ENCODE data around the gene ABCC8.

Gene ABCC8

DNA sequence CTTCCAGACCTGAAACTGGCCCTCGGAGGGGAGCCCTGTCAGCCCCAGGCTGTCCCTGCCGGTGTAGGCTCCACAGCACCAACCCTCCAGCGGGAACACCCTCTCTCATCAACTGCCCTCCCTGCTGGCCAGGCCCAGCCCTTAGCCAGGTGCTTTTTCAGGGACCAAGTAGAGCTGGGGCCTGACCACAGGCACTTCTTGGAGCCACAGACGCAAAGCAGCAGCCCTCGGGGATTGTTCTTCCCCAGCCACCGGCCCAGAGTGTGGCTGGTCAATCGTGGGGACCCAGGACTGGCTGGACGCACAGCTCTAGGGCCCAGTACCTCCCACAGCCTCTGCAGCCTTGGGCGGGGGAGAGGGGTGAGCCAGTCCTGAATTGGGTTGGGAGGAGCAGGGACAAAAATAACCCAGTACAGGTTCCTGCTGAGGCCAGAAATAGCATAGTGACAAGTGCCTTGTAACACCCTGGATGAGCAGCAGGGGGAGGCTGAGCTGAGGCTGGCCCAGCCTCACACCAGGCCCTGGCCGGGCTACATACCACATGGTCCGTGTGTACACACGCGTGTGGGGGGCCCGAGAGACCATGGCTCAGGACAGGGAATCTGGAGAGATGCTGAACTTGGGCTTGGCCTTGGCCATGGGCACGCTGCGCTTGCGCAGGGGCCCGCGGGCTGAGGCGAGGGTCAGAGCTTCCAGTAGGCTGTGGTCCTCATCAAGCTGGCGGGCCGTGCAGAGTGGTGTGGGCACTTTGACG, 90.1 kb downstream of the ABCC8 start:
- peaks cover 5% of the 10 kb centered on the region; the same call in 1 of the 2 replicates for H3K4me1 ChIP-seq (ENCODE audit: control insufficient read depth, insufficient read depth, low read length)
- H3K36me3 ChIP-seq (ENCODE audit: control insufficient read depth, insufficient read depth, low read length): no peaks in the 10 kb centered on the region
- H3K27ac ChIP-seq (ENCODE audit: low read depth, low read length): no peak overlapping the region
- H3K27me3 ChIP-seq (ENCODE audit: control insufficient read depth, insufficient read depth, low read length): peaks cover 5% of the 10 kb centered on the region
- H3K9me3 ChIP-seq (ENCODE audit: control insufficient read depth, insufficient read depth, low read length): no peaks in the 10 kb centered on the region
- no peak overlapping the region for H3K9ac ChIP-seq (ENCODE audit: low read depth, low read length)
- no peak overlapping the region for H3K4me3 ChIP-seq (ENCODE audit: low read depth, low read length)

DNA sequence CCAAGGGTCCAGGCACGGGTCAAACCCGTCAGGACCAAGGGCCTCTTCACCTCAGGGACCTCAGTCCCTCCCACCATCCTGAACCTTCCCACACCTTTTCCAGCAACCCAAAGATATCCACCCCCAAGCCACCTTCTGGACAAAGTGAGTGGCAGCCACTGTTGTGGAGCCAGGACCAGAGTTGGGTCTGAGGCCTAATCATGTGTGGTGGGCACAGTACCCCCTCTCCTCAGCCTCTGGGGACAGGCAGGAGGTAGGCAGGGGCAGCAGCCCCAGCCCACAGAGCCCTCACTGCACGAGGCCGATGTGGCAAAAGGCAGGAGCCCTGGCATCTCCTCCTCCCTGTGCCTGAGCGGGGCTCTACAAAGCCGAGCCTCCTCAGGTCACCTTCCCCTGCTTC, 90.7 kb downstream of the ABCC8 start:
- Histone ChIP-seq H3K27ac (ENCODE audit: low read depth, low read length) (no peak overlapping the region), H3K36me3 (ENCODE audit: control insufficient read depth, insufficient read depth, low read length) (no peaks in the 10 kb centered on the region), H3K4me3 (ENCODE audit: low read depth, low read length) (no peak overlapping the region), H3K27me3 (ENCODE audit: control insufficient read depth, insufficient read depth, low read length) (peaks cover 5% of the 10 kb centered on the region), H3K4me1 (ENCODE audit: control insufficient read depth, insufficient read depth, low read length) (peaks cover 5% of the 10 kb centered on the region; the same call in 1 of the 2 replicates), H3K9me3 (ENCODE audit: control insufficient read depth, insufficient read depth, low read length) (no peaks in the 10 kb centered on the region), H3K9ac (ENCODE audit: low read depth, low read length) (no peak overlapping the region)

DNA sequence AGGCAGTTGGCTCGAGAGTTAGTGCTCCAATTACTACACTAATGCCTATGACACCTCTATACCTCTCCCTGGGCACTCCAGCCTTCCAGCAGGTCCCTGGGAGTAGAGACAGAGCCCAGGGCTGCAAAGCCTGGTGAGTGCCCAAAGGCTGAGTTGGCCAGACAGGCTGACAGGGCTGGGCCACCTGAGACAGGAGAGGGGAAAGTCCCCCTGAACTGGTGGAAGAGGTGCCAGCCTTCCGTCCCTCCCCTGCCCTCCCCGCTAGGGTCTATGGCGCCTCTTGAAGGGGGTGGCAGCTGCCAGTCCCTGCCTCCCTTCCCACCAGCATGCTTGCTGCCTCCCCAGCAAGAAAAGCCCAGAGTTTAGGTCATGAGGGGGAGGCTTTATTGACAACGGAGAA, 91.2 kb downstream of the ABCC8 start:
- Histone ChIP-seq H3K9me3 (ENCODE audit: control insufficient read depth, insufficient read depth, low read length) (no peaks in the 10 kb centered on the region), H3K27ac (ENCODE audit: low read depth, low read length) (no peak overlapping the region), H3K4me1 (ENCODE audit: control insufficient read depth, insufficient read depth, low read length) (peaks cover 5% of the 10 kb centered on the region; the same call in 1 of the 2 replicates), H3K27me3 (ENCODE audit: control insufficient read depth, insufficient read depth, low read length) (peaks cover 5% of the 10 kb centered on the region), H3K36me3 (ENCODE audit: control insufficient read depth, insufficient read depth, low read length) (no peaks in the 10 kb centered on the region), H3K4me3 (ENCODE audit: low read depth, low read length) (no peak overlapping the region), H3K9ac (ENCODE audit: low read depth, low read length) (no peak overlapping the region)

DNA sequence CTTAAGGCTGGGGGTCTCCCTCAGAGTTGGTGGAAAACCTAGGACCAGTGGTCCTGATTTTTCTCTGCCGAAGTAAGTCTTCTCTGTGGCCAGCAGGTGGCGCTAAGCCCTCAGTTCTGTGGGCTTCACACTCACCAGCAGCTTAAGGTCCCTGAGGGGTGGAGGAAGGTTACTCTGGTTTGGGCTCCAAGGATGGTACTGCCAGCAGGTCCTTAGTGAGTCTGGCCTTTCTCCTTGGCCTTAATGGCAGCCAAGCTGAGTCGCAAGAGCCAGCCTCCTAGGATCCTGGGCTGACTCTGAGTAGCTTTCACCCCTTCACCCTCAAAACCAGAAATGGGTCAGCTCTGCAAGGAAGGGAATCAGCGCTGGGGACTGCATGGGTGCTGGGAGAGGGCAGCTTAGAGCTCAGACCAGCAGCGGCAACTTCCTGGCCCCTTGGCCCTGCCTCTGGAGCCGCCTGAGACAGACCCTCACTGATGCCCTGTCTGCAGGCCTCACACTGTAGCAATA, 92.6 kb downstream of the ABCC8 start:
- H3K27me3 ChIP-seq (ENCODE audit: control insufficient read depth, insufficient read depth, low read length): peaks cover 5% of the 10 kb centered on the region
- H3K4me3 ChIP-seq (ENCODE audit: low read depth, low read length): no peak overlapping the region
- H3K36me3 ChIP-seq (ENCODE audit: control insufficient read depth, insufficient read depth, low read length): no peaks in the 10 kb centered on the region
- peaks cover 4% of the 10 kb centered on the region; the same call in 1 of the 2 replicates for H3K9me3 ChIP-seq (ENCODE audit: control insufficient read depth, insufficient read depth, low read length)
- H3K27ac ChIP-seq (ENCODE audit: low read depth, low read length): no peak overlapping the region
- no peaks in the 10 kb centered on the region for H3K4me1 ChIP-seq (ENCODE audit: control insufficient read depth, insufficient read depth, low read length)
- no peak overlapping the region for H3K9ac ChIP-seq (ENCODE audit: low read depth, low read length)

DNA sequence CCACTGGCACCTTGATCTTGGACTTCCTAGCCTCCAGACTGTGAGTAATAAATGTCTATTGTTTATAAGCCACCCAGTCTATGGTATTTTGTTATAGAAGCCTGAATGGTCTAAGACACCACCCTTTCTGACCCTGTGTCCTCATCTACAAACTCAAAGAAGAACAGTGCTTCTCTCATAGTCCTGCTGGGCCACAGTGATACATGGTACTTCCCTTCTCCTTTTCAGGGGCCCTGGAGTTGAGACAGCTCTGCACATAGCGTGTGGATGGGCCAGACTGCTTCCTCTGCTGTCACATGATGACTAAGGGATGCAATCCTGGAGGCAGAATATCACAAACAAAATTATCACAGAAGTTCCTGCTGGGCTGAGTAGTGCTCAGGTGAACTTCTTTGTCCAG, 93.2 kb downstream of the ABCC8 start:
- peaks cover 5% of the 10 kb centered on the region for H3K27me3 ChIP-seq (ENCODE audit: control insufficient read depth, insufficient read depth, low read length)
- H3K9me3 ChIP-seq (ENCODE audit: control insufficient read depth, insufficient read depth, low read length): peaks cover 10% of the 10 kb centered on the region; the same call in 1 of the 2 replicates
- no peaks in the 10 kb centered on the region for H3K4me1 ChIP-seq (ENCODE audit: control insufficient read depth, insufficient read depth, low read length)
- H3K36me3 ChIP-seq (ENCODE audit: control insufficient read depth, insufficient read depth, low read length): no peaks in the 10 kb centered on the region
- no peak overlapping the region for H3K9ac ChIP-seq (ENCODE audit: low read depth, low read length)
- no peak overlapping the region for H3K4me3 ChIP-seq (ENCODE audit: low read depth, low read length)
- no peak overlapping the region for H3K27ac ChIP-seq (ENCODE audit: low read depth, low read length)

DNA sequence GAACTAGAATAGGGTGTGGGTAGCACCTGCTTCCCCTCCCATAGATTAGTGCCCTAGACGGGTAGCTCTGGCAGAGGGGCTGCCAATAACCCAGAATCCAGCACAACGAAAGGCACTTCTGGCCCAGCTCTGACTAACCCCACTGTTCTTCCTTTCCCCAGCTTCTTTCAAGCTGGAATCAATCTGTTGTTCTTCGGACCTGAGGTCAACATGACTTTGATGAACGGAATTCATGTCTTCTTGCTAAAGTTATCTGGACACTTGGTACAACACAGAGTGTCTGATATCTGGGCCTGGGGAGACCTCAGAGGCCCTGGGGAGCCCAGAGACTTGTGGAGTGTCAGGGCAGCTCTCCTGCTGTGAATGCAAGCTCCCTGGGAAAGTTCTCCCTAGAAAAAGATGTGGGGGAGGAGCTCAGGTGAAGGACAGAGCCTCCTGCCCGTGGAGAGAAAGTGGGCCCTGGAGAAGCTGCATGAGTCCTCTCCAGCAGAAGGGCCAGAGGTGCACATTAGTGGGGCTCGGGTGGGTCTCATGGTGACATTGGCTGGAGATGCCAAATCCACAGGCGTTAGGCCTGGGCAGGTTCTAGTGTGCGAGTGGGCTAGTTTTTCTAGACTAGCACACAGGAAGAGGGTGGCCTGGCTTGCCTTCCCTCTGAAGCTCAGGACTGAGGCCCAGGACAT, 94.5 kb downstream of the ABCC8 start:
- Histone ChIP-seq H3K4me3 (ENCODE audit: low read depth, low read length) (no peak overlapping the region), H3K4me1 (ENCODE audit: control insufficient read depth, insufficient read depth, low read length) (no peaks in the 10 kb centered on the region), H3K9ac (ENCODE audit: low read depth, low read length) (no peak overlapping the region), H3K36me3 (ENCODE audit: control insufficient read depth, insufficient read depth, low read length) (no peaks in the 10 kb centered on the region), H3K27ac (ENCODE audit: low read depth, low read length) (no peak overlapping the region), H3K9me3 (ENCODE audit: control insufficient read depth, insufficient read depth, low read length) (peaks cover 15% of the 10 kb centered on the region; the same call in 1 of the 2 replicates), H3K27me3 (ENCODE audit: control insufficient read depth, insufficient read depth, low read length) (no peaks in the 10 kb centered on the region)

DNA sequence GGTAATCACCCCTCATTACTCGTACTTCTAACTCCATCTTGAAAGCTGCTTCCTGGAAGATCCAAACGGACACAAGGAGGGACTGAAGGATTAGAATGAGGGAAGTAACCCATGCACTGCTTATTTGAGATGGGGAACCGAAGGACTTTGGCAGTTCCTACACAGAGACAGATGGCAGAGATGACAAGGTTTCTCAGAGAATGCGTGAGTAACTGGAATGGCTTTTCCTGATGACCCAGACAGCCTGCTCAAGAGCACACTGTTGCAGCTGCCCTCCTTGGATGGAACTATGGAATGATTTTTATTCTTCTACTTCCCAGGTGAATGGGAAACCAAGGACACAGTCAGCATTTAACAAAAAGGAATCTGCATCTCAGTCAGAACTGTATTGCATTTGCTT, 95.5 kb downstream of the ABCC8 start:
- no peaks in the 10 kb centered on the region for H3K4me1 ChIP-seq (ENCODE audit: control insufficient read depth, insufficient read depth, low read length)
- H3K9ac ChIP-seq (ENCODE audit: low read depth, low read length): no peak overlapping the region
- no peaks in the 10 kb centered on the region for H3K27me3 ChIP-seq (ENCODE audit: control insufficient read depth, insufficient read depth, low read length)
- no peaks in the 10 kb centered on the region for H3K36me3 ChIP-seq (ENCODE audit: control insufficient read depth, insufficient read depth, low read length)
- peaks cover 15% of the 10 kb centered on the region; the same call in 1 of the 2 replicates for H3K9me3 ChIP-seq (ENCODE audit: control insufficient read depth, insufficient read depth, low read length)
- no peak overlapping the region for H3K27ac ChIP-seq (ENCODE audit: low read depth, low read length)
- H3K4me3 ChIP-seq (ENCODE audit: low read depth, low read length): no peak overlapping the region

DNA sequence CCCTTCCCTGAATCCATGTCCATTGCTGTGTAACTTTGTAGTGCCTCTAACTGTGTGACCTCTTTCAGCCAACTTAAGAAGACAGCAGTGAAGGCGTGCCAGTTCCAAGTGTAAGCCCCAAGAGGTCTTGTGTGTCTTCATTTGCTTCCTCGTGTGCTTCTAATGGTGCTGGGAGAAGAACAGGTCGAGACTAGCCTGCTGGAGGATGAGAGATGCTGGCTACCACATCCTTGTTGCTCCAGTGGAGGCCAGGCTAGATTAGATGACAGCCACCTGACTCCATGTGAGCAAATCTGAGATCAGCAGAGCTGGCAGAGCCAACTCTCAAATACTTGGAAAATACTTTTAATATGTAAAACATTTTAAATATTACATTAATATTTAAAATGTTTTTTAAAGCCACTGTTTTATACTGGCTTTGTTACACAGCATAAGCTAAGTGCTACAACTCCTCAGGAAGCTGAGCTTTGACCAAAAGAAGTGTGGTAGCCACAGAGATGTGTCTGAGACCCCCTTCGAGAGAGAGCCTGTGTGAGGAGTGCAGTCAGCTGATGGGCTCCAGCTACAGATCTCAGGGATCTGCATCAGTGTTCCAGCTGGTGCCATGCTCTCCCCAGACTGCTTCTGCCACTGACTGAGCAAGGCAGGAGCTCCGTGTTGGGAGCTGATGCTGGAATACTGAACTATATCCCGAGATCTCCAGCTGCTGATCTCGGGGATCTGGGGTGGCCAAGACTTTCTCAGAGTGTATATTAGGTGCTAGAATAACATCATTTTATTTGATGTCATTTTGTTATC, 97.1 kb downstream of the ABCC8 start:
- Histone ChIP-seq H3K36me3 (ENCODE audit: control insufficient read depth, insufficient read depth, low read length) (no peaks in the 10 kb centered on the region), H3K9me3 (ENCODE audit: control insufficient read depth, insufficient read depth, low read length) (peaks cover 15% of the 10 kb centered on the region; the same call in 1 of the 2 replicates)

DNA sequence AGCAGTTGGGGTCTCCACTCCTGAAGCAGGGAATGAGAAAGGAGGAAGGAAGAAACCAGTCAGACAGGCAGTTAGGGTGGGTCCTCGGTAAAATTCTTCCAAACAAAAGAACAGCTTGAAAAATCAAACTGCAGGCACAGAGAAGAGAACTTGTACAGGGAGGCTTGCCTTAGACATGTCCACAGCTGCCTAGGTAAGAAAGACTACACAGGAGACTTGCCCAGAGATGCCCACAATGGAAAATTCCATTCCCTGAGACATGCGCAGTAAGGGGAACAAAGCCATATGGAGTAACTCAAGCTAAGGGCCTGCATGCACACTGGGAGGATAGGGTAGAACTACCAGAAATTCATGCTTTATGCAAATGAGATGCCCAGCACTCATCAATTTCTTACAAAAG, 98.0 kb downstream of the ABCC8 start:
- Histone ChIP-seq H3K27me3 (ENCODE audit: control insufficient read depth, insufficient read depth, low read length) (no peaks in the 10 kb centered on the region), H3K4me1 (ENCODE audit: control insufficient read depth, insufficient read depth, low read length) (no peaks in the 10 kb centered on the region)

More for the DNA sequence above, 97.1 kb downstream of the ABCC8 start:
- H3K4me3 ChIP-seq (ENCODE audit: low read depth, low read length): no peak overlapping the region
- no peak overlapping the region for H3K27ac ChIP-seq (ENCODE audit: low read depth, low read length)
- no peak overlapping the region for H3K9ac ChIP-seq (ENCODE audit: low read depth, low read length)
- H3K4me1 ChIP-seq (ENCODE audit: control insufficient read depth, insufficient read depth, low read length): no peaks in the 10 kb centered on the region
- H3K27me3 ChIP-seq (ENCODE audit: control insufficient read depth, insufficient read depth, low read length): no peaks in the 10 kb centered on the region

DNA sequence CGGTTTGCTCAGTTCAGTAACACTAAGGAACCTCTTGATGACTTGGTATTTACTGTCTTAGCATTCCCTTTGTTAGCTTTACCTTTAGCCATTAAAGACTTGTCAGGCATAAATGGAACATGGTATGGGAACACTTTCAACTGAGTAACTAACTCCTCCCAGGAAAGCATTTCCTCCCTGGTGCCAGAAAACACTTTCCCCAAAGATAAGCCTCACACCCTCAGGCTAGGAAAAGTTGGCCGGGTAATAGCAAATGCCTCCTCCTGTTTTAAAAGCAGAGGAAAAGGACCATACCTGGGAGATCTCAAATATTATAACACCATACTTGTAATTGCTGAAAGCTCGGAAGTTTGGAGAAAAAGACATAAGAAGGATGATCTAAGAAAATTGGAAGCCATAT, 100.2 kb downstream of the ABCC8 start:
- Histone ChIP-seq H3K27ac (ENCODE audit: low read depth, low read length) (no peak overlapping the region), H3K4me3 (ENCODE audit: low read depth, low read length) (no peak overlapping the region), H3K9me3 (ENCODE audit: control insufficient read depth, insufficient read depth, low read length) (peaks cover 38% of the 10 kb centered on the region), H3K9ac (ENCODE audit: low read depth, low read length) (no peak overlapping the region), H3K4me1 (ENCODE audit: control insufficient read depth, insufficient read depth, low read length) (no peaks in the 10 kb centered on the region), H3K27me3 (ENCODE audit: control insufficient read depth, insufficient read depth, low read length) (no peaks in the 10 kb centered on the region), H3K36me3 (ENCODE audit: control insufficient read depth, insufficient read depth, low read length) (no peaks in the 10 kb centered on the region)

More for the DNA sequence above, 98.0 kb downstream of the ABCC8 start:
- H3K4me3 ChIP-seq (ENCODE audit: low read depth, low read length): no peak overlapping the region
- peaks cover 16% of the 10 kb centered on the region for H3K9me3 ChIP-seq (ENCODE audit: control insufficient read depth, insufficient read depth, low read length)
- no peaks in the 10 kb centered on the region for H3K36me3 ChIP-seq (ENCODE audit: control insufficient read depth, insufficient read depth, low read length)
- H3K9ac ChIP-seq (ENCODE audit: low read depth, low read length): no peak overlapping the region
- no peak overlapping the region for H3K27ac ChIP-seq (ENCODE audit: low read depth, low read length)

Data from HUES48 (cell line).